Stimulated activated CD4-positive, alpha-beta T cell treated with anti-CD3 and anti-CD28 coated beads, TNF-alpha, amount 100 ng/mL, for 1 hour (primary cell): ENCODE results near the gene GPC5.

Experiments used
- DNase-seq, 3 donors: peaks; one replicate each; pipeline ENCODE4 v3.0.0-alpha.2; 2020; ENCODE audit warnings: low read depth in 3 of 3, low spot score in 1 of 3

The GPC5 gene

GRCh38 chr13:91950803-91951202, 552.4 kb downstream of the GPC5 start:
- DNase-seq, result no peak

- DNase-seq, result no peak
These were observed 557.3 kb downstream of the GPC5 start for GRCh38 chr13:91955546-91956355.

GRCh38 chr13:91960947-91961346, 562.5 kb downstream of the GPC5 start:
- no peak for DNase-seq

GRCh38 chr13:91962946-91963345, 564.5 kb downstream of the GPC5 start:
- no peak for DNase-seq

GRCh38 chr13:91965511-91965910, 567.1 kb downstream of the GPC5 start:
- DNase-seq, result no peak

- no peak for DNase-seq
These were observed 580.1 kb downstream of the GPC5 start for GRCh38 chr13:91978571-91978970.

- no peak for DNase-seq
These were observed 588.5 kb downstream of the GPC5 start for GRCh38 chr13:91986761-91987483.

GRCh38 chr13:91988331-91988730, 589.9 kb downstream of the GPC5 start:
- no peak for DNase-seq

- no peak for DNase-seq
These were observed 614.4 kb downstream of the GPC5 start for GRCh38 chr13:92012787-92013186.

- DNase-seq, result no peak
These were observed 619.3 kb downstream of the GPC5 start for GRCh38 chr13:92017737-92018136.

- DNase-seq, result no peak
These were observed 630.3 kb downstream of the GPC5 start for GRCh38 chr13:92028695-92029094.

GRCh38 chr13:92029641-92030040, 631.2 kb downstream of the GPC5 start:
- no peak for DNase-seq

GRCh38 chr13:92038905-92039304, 640.5 kb downstream of the GPC5 start:
- no peak for DNase-seq

- DNase-seq, result no peak
These were observed 644.1 kb downstream of the GPC5 start for GRCh38 chr13:92042522-92042921.

- no peak for DNase-seq
These were observed 645.9 kb downstream of the GPC5 start for GRCh38 chr13:92044351-92044750.

- no peak for DNase-seq
These were observed 656.0 kb downstream of the GPC5 start for GRCh38 chr13:92054389-92054788.

GRCh38 chr13:92074658-92075057, 676.2 kb downstream of the GPC5 start:
- no peak for DNase-seq

GRCh38 chr13:92097337-92097903, 699.0 kb downstream of the GPC5 start:
- DNase-seq, result no peak

- DNase-seq, result no peak
These were observed 703.4 kb downstream of the GPC5 start for GRCh38 chr13:92101801-92102200.

- no peak for DNase-seq
These were observed 705.3 kb downstream of the GPC5 start for GRCh38 chr13:92103689-92104153.

- DNase-seq, result no peak
These were observed 723.9 kb downstream of the GPC5 start for GRCh38 chr13:92122186-92122853.

- no peak for DNase-seq
These were observed 728.0 kb downstream of the GPC5 start for GRCh38 chr13:92126399-92126798.
